GM19035 (cell line): ENCODE data around the gene CCDC91.
A peak's percentile ranks its signal among the peaks of the same experiment; 100 is the strongest.

ENCODE experiments used
- ATAC-seq: cut with Tn5 transposase; IDR thresholded peaks from one replicate; pipeline ENCODE4 v1.9.1; 2021; ENCODE audit not compliant: unreplicated experiment

Gene CCDC91, protein sequence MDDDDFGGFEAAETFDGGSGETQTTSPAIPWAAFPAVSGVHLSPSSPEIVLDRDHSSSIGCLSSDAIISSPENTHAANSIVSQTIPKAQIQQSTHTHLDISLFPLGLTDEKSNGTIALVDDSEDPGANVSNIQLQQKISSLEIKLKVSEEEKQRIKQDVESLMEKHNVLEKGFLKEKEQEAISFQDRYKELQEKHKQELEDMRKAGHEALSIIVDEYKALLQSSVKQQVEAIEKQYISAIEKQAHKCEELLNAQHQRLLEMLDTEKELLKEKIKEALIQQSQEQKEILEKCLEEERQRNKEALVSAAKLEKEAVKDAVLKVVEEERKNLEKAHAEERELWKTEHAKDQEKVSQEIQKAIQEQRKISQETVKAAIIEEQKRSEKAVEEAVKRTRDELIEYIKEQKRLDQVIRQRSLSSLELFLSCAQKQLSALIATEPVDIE

DNA sequence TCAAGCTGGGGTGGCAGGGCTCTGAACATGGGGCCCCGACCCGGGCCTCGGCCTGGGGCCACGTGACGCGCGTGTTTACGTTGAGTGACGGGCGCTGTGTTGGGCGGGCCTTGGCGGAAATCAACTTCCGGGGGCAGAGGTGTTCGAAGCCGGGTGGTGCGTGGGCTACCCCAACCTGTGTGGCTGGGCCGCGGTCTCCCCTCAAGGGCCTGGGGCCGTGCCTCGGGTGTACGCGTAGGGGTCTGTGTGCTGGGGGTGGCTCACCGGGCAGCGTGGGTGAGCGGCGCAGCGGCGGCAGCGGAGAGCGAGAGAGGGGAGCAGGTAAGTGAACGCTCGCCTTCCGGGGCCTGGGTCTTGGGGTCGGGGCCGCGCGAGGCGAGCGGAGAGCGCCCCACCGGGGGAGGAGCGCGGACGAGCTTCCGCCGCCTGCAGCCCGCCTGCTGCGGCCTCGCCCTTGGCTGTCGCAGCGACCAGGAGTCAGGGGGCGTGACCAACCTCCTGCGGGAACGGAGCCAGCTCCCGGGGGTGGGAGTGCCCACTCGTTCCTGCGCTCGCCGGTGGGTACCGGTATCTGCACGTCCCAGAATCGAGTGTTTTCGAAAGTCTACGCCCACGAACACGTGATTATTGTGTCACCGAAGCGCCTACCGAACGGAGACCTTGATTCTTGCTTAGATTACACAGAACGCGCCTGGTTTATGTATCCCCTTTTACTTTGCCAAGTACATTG, at the start of gene CCDC91:
CCDC91 (plus strand) TSS at position 136 of the 730 bp plus-strand sequence. CDS start 66,760 bp downstream, outside the sequence.
- peak; percentile 92 for ATAC-seq

- no peak for ATAC-seq
Measured at GRCh38 chr12:28144059-28144458, 46.2 kb upstream of the CCDC91 start.

DNA sequence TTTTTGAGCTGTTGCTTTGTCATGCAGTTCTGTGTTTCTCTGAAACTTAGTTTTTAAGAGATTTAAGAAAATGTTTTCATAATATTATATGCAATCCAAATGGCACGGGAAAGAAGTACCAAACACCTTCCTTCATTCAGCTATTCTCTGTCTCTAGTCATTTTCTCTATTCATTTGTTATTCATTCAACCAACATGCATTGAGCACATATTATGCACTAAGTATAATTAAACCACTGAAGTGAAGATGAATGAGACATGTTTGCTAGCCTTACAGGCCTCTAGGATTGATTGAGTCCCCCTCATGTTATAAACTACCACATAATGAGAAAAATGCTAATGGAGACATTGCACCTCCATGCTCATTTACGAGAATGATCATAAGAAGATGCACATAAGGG, 45.7 kb upstream of the CCDC91 start:
- no peak for ATAC-seq

DNA sequence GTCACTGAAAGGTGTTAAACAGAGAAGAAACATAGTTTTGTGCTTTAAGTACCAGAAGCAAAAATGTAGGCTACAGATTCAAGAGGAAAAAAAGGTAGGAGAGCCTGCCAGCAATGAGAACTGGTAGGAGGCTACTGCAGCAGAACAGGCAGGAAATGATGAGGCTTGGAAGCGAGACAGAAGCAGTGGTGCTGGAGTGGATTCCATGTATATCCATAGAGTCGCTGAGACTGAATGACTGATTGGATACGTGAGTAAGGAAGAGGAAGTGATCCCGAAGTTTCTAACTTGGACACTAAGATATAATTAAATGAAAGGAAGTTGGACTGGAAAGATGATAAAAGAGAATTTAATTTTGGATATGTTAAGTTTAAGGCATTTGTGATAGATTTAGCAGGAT, 45.0 kb upstream of the CCDC91 start:
- ATAC-seq, result no peak

- no peak for ATAC-seq
Measured at GRCh38 chr12:28149279-28149678, 41.0 kb upstream of the CCDC91 start.

DNA sequence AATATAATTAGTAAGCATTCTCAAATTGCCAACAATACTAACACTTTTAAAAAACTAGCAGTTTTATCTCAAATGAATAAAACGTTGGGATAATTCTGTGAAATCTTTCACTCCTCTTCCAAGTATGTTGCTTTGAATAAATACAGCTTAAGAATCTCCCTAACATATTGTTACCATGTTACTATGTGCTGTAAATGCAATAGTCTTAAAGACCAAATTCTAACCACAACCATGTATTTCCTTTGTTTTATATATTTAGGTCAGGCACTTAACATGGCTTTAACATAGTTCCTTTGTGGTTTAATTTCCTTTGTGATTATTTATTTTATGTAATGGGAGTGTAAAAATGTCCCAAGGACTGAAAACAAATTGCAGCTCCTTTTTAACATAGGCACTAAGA, 33.9 kb upstream of the CCDC91 start:
- ATAC-seq, result no peak

GRCh38 chr12:28156804-28157203, 33.5 kb upstream of the CCDC91 start:
- no peak for ATAC-seq

DNA sequence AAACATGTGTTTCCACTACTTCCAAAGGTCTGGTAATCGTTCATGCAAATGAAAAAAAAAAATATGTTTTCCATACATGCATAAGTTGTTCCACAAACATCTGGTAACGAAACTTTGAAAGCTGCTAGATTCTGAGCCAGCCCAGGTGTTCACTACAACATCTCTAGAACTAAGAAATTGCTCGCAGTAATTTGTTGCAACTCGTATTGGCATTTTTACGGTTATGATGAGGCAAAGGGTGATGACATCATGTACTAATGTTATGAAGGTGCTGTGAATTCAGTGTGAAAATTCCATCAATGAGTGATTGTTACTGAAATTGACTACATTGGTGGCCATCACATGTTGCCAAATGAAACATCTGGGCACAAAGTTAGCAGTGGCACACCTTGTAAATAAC, 31.9 kb upstream of the CCDC91 start:
- ATAC-seq, result no peak

GRCh38 chr12:28159688-28160087, 30.6 kb upstream of the CCDC91 start:
- no peak for ATAC-seq

GRCh38 chr12:28161697-28162096, 28.6 kb upstream of the CCDC91 start:
- ATAC-seq, result no peak

GRCh38 chr12:28162697-28163096, 27.6 kb upstream of the CCDC91 start:
- ATAC-seq, result no peak

- no peak for ATAC-seq
Measured at GRCh38 chr12:28164644-28165275, 25.5 kb upstream of the CCDC91 start.

- no peak for ATAC-seq
Measured at GRCh38 chr12:28167981-28168485, 22.2 kb upstream of the CCDC91 start.

DNA sequence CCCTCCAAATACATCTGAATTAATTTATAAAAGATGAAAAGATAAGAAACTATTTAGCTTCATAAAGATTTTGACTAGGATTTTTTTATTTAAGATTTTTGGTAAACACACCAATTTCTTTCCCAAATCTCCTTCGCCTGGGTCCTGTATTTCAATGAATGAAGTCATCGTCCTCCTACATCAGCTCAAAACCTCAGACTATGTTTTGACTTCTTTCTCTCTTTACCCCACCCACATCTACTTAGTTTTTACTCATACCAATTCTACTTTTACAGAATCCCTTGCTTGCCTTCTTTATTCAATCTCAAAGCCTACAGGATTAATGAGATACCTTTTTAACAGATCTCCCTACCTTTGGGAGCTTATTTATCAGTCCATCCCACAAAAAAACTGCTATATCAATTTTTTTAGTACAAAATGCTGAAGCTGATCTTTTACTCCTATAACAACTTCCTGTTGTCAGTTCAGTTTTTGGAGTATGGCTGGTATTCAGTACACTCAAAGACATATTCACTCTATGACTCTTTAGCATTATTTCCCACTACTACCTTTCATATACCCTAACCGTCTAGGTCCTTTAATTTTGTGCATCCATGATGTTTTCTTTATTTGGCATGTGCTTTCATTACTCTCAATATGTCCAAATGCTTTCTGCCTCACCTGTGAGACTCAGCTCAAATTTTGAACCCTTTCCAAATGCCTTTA, 18.7 kb upstream of the CCDC91 start:
- no peak for ATAC-seq

DNA sequence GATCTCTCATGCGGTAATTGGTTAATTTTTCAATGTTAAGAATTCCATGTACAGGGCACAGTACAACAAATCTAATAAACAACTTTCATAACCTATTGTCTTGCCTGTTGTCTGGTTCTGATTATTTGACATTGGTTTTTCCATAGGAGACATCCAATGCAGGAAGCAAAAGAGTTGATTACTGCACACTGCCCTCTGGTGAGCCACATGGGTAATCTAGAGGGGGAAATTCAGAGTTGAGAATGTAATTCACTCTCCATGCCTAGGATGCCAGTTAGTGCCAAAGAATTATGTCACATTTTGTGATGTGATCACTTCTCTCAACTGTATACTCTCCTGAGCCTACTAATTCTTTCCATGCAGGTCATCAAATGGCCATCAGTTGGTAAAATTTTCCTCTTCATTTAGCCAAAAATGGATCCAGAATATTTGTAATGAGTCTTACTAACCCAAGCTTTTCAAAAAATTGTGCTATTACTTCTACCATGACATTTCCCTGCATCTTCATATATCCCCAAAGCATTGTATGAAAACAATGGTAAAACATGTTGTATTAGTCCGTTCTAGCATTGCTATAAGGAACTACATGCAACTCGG, 17.7 kb upstream of the CCDC91 start:
- ATAC-seq, result no peak

DNA sequence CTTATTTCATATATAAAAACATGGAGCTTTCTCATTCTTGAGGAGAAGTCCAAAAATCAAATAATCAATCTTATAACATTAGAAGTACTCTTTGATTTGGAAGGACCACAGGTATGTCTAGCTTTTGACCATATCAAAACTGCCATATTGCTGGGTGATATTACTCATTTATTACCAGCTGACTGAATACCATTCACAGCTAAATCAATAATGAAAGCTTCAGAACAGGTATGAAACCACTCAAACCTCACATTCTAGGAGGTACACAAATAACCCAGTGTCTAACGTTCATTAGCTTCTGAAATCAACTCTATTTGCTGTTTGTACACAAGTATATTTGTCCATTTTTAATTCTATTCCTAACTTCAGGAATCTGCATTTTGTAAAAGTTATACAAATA, 16.8 kb upstream of the CCDC91 start:
- ATAC-seq, result no peak

DNA sequence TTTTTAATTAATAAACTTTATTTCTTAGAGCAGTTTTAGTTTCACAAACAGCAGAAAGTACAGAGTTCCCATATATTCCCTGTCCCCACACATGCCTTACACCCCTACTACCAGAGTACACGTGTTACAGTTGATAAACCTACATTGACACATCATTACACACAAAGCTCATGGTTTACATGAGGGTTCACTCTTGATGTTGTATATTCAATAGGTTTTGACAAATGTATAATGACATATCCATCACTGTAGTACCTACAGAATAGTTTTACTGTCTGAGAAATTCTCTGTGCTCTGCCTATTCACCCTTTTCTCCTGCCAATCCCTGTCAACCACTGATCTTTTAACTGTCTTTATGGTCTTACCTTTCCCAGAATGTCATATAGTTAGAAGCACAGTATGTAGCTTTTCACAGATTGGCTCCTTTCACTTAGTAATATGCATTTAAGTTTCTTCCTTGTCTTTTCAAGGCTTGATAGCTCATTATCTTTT, 15.1 kb upstream of the CCDC91 start:
- ATAC-seq, result no peak

GRCh38 chr12:28176295-28176694, 14.0 kb upstream of the CCDC91 start:
- no peak for ATAC-seq

GRCh38 chr12:28177461-28177860, 12.8 kb upstream of the CCDC91 start:
- no peak for ATAC-seq

GRCh38 chr12:28177905-28178304, 12.4 kb upstream of the CCDC91 start:
- no peak for ATAC-seq
